HepG2 (cell line): ENCODE data around the gene PELO. TPM values are rescaled to one million over a fixed set of nuclear protein-coding genes. Genes with fewer than 3 reads are reported as not detected.

Experiments used
- ATAC-seq: fragments of 200-7000 bp; cut with Tn5 transposase; 3 replicates; pipeline ENCODE4 v1.9.1; 2020; ENCODE audit warnings: mild to moderate bottlenecking, moderate library complexity
- BruUV-seq: library from RNA; stranded (reverse); fragments of 400-500 nt; replicated peaks from 2 replicates; lab custom pipeline; 2021; lab: Mats Ljungman, UMichigan
- CTCF ChIA-PET: fragments of 300-600 bp; formaldehyde crosslinking; extraction: SDS; loops from one replicate; lab custom pipeline; 2021; ENCODE audit warnings: low total read pairs, inconsistent platforms, low intra/inter-chr PET ratio; lab: Yijun Ruan, JAX
- POLR2A ChIA-PET: fragments of 350-600 bp; sonication (Branson Sonifier 250); formaldehyde crosslinking; loops from one replicate; lab custom pipeline; 2020; ENCODE audit warnings: antibody characterized with exemption, inconsistent platforms; lab: Yijun Ruan, JAX
- DNase-seq: peaks from one replicate; pipeline ENCODE4 v3.0.0-alpha.2; 2015; ENCODE audit warnings: low spot score
- FAIRE-seq: peaks from 3 replicates; lab custom pipeline; 2011; peaks lifted over from hg19 to GRCh38; lab: Jason Lieb, UNC
- H2AFZ ChIP-seq: one replicate; pipeline ENCODE4 v1.6.1; 2011; ENCODE audit warnings: low read length, inconsistent platforms
- H3K27ac ChIP-seq: fragments of 300-600 bp; 3 replicates; pipeline ENCODE4 v1.8.0; 2011; ENCODE audit warnings: mixed run types, mild to moderate bottlenecking, mixed read lengths, low read length, inconsistent platforms; ENCODE audit not compliant: insufficient read depth; ENCODE audit errors: extremely low read length
- H3K27me3 ChIP-seq, 2 experiments: fragments of 200-600 bp in 1 of 2; 2 replicates in 1 of 2; 3 replicates in 1 of 2; pipeline versions ENCODE4 v1.6.0 to v1.8.0; 2011; ENCODE audit warnings: low read length in 2 of 2, mild to moderate bottlenecking in 2 of 2, moderate library complexity in 2 of 2, inconsistent platforms in 1 of 2; ENCODE audit not compliant: insufficient read depth in 2 of 2, control insufficient read depth in 1 of 2
- H3K36me3 ChIP-seq, 2 experiments: fragments of 200-600 bp in 1 of 2; replicated peaks in 1 of 2; 2 replicates in 1 of 2; 3 replicates in 1 of 2; pipeline versions ENCODE4 v1.5.1 to v1.8.0; 2011; ENCODE audit warnings: low read length in 2 of 2, inconsistent platforms in 1 of 2; ENCODE audit not compliant: insufficient read depth in 2 of 2, control insufficient read depth in 1 of 2
- H3K4me1 ChIP-seq: 2 replicates; pipeline ENCODE4 v1.5.1; 2012; ENCODE audit warnings: low read length, inconsistent platforms; ENCODE audit not compliant: insufficient read depth
- H3K4me2 ChIP-seq: 2 replicates; pipeline ENCODE4 v1.6.0; 2011; ENCODE audit warnings: low read depth, low read length, inconsistent platforms
- H3K4me3 ChIP-seq, 3 experiments: fragments of 200-600 bp in 1 of 3; sonication (generic), shearing (Covaris generic) in 1 of 3; replicated peaks in 1 of 3; 2 replicates each; pipeline ENCODE4 v1.5.1; 2011 to 2016; ENCODE audit warnings: low read length in 3 of 3, inconsistent platforms in 2 of 3, low read depth in 2 of 3, mild to moderate bottlenecking in 2 of 3, control low read depth in 1 of 3, mixed read lengths in 1 of 3; ENCODE audit not compliant: insufficient read depth in 1 of 3
- H3K79me2 ChIP-seq: one replicate; pipeline ENCODE4 v1.6.1; 2011; ENCODE audit warnings: low read length, inconsistent platforms; ENCODE audit not compliant: insufficient read depth
- H3K9ac ChIP-seq: 2 replicates; pipeline ENCODE4 v1.6.0; 2011; ENCODE audit warnings: mild to moderate bottlenecking, low read depth, low read length, inconsistent platforms; ENCODE audit not compliant: insufficient read depth
- H3K9me3 ChIP-seq: 2 replicates; pipeline ENCODE4 v1.5.1; 2012; ENCODE audit warnings: mild to moderate bottlenecking, low read length
- H4K20me1 ChIP-seq: 2 replicates; pipeline ENCODE4 v1.6.0; 2011; ENCODE audit warnings: inconsistent platforms, mild to moderate bottlenecking, low read length, moderate library complexity; ENCODE audit not compliant: insufficient read depth
- AKAP8 ChIP-seq: sonication (generic); formaldehyde crosslinking; IDR thresholded peaks from 2 replicates; pipeline ENCODE4 v1.5.1; 2020; ENCODE audit warnings: mild to moderate bottlenecking, missing genetic modification reagents
- ATRX ChIP-seq: sonication (generic); formaldehyde crosslinking; IDR thresholded peaks from 2 replicates; pipeline ENCODE4 v1.4.0; 2020; ENCODE audit warnings: missing genetic modification reagents, borderline replicate concordance
- CEBPB ChIP-seq: IDR thresholded peaks from 2 replicates; pipeline ENCODE4 v1.6.1; 2011; ENCODE audit warnings: low read depth, low read length, improper control_type of control experiment, borderline replicate concordance
- HINFP ChIP-seq: sonication (generic); formaldehyde crosslinking; IDR thresholded peaks from 2 replicates; pipeline ENCODE4 v1.4.0; 2020; ENCODE audit warnings: low read depth, mild to moderate bottlenecking, missing genetic modification reagents
- SALL1 ChIP-seq: sonication (generic); formaldehyde crosslinking; IDR thresholded peaks from 2 replicates; pipeline ENCODE4 v1.8.0; 2022; ENCODE audit warnings: mild to moderate bottlenecking, missing genetic modification reagents
- ZNF253 ChIP-seq: sonication (generic); formaldehyde crosslinking; IDR thresholded peaks from 2 replicates; pipeline ENCODE4 v1.8.0; 2022; ENCODE audit warnings: mild to moderate bottlenecking, missing genetic modification reagents, borderline replicate concordance
- ZNF337 ChIP-seq: sonication (generic); formaldehyde crosslinking; IDR thresholded peaks from 2 replicates; pipeline ENCODE4 v1.5.1; 2020; ENCODE audit warnings: missing genetic modification reagents, low read depth, mild to moderate bottlenecking, borderline replicate concordance
- ZNF550 ChIP-seq: sonication (generic); formaldehyde crosslinking; IDR thresholded peaks from 2 replicates; pipeline ENCODE4 v1.4.0; 2020; ENCODE audit warnings: mild to moderate bottlenecking, missing genetic modification reagents, borderline replicate concordance
- ZNF672 ChIP-seq: sonication (generic); formaldehyde crosslinking; IDR thresholded peaks from 2 replicates; pipeline ENCODE4 v1.8.1; 2022; ENCODE audit warnings: missing genetic modification reagents
- WGBS: methylation state at CpG from one replicate; pipeline ENCODE4 v1.1.6; 2017; ENCODE audit warnings: low lambda C conversion rate; 5-methylcytosine and 5-hydroxymethylcytosine counted together
- in situ Hi-C: cut with HindIII; loops from 2 replicates; pipeline ENCODE4 v1.10.0; 2017; ENCODE audit warnings: low pct_unique_long_range_greater_than_20kb; ENCODE audit not compliant: extremely low pct_ligation_motif_present
- intact Hi-C: fragments of 100-400 bp; cut with micrococcal nuclease; formaldehyde crosslinking; loops from one replicate; pipeline ENCODE4 v1.10.0; 2022; ENCODE audit not compliant: unreplicated experiment
- polyA plus RNA-seq, 8 experiments: library from polyadenylated mRNA; depleted of rRNA in 3 of 8; stranded (reverse) in 7 of 8; unstranded in 1 of 8; fragments of >200 nt; fragmentation: Illumina TruSeq in 4 of 8; extraction: Trizol in 4 of 8; gene quantifications; 2 replicates each; pipeline versions ENCODE4 v1.2.1 to v1.2.3, GENCODE V29; 2011 to 2016; ENCODE audit warnings: low read depth in 4 of 8, missing spikeins in 1 of 8, mixed read lengths in 1 of 8; ENCODE audit not compliant: insufficient read depth in 1 of 8
- total RNA-seq, 5 experiments: library from RNA; depleted of rRNA; stranded (reverse); fragments of >200 nt; fragmentation: Illumina TruSeq; extraction: Trizol; gene quantifications; 2 replicates each; pipeline ENCODE4 v1.2.3, GENCODE V29; 2016; ENCODE audit warnings: low read depth in 1 of 5
- TF ChIP-seq, protein P1 (sequence below): sonication (generic); formaldehyde crosslinking; IDR thresholded peaks from 2 replicates; pipeline ENCODE4 v1.5.1; 2020; ENCODE audit warnings: missing genetic modification reagents, mild to moderate bottlenecking, borderline replicate concordance
- TF ChIP-seq, protein P2 (sequence below): sonication (generic); formaldehyde crosslinking; IDR thresholded peaks from 2 replicates; pipeline ENCODE4 v1.4.0; 2020; ENCODE audit warnings: missing genetic modification reagents, mild to moderate bottlenecking, borderline replicate concordance

The PELO gene
- total and polyA plus RNA-seq, 2 of the 13 experiments (the other 11 are each of a cell fraction or from before 2014, with no cell fraction given) = 19.0 to 23.9 TPM

- TF ChIP-seq AKAP8 (no peak), ZNF253 (no peak), CEBPB (peak; percentile 71; the same call in 1 of the 2 replicates)
- intact Hi-C loops (no loop called here), in situ Hi-C loops (no loop called here)
- Histone ChIP-seq H3K27ac (no peak overlapping the region), H4K20me1 (no peaks in the 10 kb centered on the region), H3K4me1 (no peaks in the 10 kb centered on the region), H3K79me2 (no peaks in the 10 kb centered on the region), H3K27me3 (peaks cover 0 to 2% of the 10 kb centered on the region in 2 experiments; a peak in 2 of 5 replicates), H3K9ac (no peak overlapping the region), H3K36me3 (no peaks in the 10 kb centered on the region), H2AFZ (no peak overlapping the region), H3K9me3 (no peaks in the 10 kb centered on the region), H3K4me2 (no peak overlapping the region), H3K4me3 (no peak overlapping the region)
- FAIRE-seq (no peak), ATAC-seq (no peak), DNase-seq (no peak)
- BruUV-seq = no TSS peak
- 0% methylated on average over 2 of the region's 2 CpGs for WGBS
- ChIA-PET CTCF (no interaction called here), POLR2A (no interaction called here)
Observed at GRCh38 chr5:52746539-52746938, 41.2 kb upstream of the PELO start.

GRCh38 chr5:52748590-52748989, 39.1 kb upstream of the PELO start:
- in situ Hi-C loops = no loop called here
- CTCF ChIA-PET = no interaction called here
- POLR2A ChIA-PET = no interaction called here
- Histone ChIP-seq H3K79me2 (no peaks in the 10 kb centered on the region), H3K4me3 (no peak overlapping the region), H3K27ac (no peak overlapping the region), H3K4me1 (no peaks in the 10 kb centered on the region), H3K9me3 (no peaks in the 10 kb centered on the region), H3K9ac (no peak overlapping the region), H4K20me1 (no peaks in the 10 kb centered on the region), H3K4me2 (no peak overlapping the region), H3K36me3 (no peaks in the 10 kb centered on the region), H2AFZ (no peak overlapping the region), H3K27me3 (no peaks in the 10 kb centered on the region; a peak in 1 of 5 replicates)
- intact Hi-C loops = no loop called here
- ATAC-seq (no peak), FAIRE-seq (no peak), DNase-seq (no peak)
- no TSS peak for BruUV-seq
- WGBS = 0% methylated on average over 1 of the region's 1 CpG
- TF ChIP-seq ZNF253 (no peak), HINFP (CRISPR knock-in tag) (no peak), ATRX (CRISPR knock-in tag) (no peak), CEBPB (no peak), ZNF337 (CRISPR knock-in tag) (no peak), ZNF672 (CRISPR knock-in tag) (no peak), ZNF550 (CRISPR knock-in tag) (no peak), SALL1 (no peak)
- TF ChIP-seq, protein P1, sequence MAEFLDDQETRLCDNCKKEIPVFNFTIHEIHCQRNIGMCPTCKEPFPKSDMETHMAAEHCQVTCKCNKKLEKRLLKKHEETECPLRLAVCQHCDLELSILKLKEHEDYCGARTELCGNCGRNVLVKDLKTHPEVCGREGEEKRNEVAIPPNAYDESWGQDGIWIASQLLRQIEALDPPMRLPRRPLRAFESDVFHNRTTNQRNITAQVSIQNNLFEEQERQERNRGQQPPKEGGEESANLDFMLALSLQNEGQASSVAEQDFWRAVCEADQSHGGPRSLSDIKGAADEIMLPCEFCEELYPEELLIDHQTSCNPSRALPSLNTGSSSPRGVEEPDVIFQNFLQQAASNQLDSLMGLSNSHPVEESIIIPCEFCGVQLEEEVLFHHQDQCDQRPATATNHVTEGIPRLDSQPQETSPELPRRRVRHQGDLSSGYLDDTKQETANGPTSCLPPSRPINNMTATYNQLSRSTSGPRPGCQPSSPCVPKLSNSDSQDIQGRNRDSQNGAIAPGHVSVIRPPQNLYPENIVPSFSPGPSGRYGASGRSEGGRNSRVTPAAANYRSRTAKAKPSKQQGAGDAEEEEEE (CRISPR knock-in tag) = no peak
- TF ChIP-seq, protein P2, sequence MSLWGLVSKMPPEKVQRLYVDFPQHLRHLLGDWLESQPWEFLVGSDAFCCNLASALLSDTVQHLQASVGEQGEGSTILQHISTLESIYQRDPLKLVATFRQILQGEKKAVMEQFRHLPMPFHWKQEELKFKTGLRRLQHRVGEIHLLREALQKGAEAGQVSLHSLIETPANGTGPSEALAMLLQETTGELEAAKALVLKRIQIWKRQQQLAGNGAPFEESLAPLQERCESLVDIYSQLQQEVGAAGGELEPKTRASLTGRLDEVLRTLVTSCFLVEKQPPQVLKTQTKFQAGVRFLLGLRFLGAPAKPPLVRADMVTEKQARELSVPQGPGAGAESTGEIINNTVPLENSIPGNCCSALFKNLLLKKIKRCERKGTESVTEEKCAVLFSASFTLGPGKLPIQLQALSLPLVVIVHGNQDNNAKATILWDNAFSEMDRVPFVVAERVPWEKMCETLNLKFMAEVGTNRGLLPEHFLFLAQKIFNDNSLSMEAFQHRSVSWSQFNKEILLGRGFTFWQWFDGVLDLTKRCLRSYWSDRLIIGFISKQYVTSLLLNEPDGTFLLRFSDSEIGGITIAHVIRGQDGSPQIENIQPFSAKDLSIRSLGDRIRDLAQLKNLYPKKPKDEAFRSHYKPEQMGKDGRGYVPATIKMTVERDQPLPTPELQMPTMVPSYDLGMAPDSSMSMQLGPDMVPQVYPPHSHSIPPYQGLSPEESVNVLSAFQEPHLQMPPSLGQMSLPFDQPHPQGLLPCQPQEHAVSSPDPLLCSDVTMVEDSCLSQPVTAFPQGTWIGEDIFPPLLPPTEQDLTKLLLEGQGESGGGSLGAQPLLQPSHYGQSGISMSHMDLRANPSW (CRISPR knock-in tag) = no peak
